ENCODE results near the gene ITGA11.

ITGA11 gene

GRCh38 chr15:68367226-68367625 lies 64.7 kb downstream of the ITGA11 start:
- Histone ChIP-seq H3K4me3 (ENCODE audit: low read length) (no peak overlapping the region), H3K27me3 (ENCODE audit: insufficient read depth, low read length) (0 out of 2 replicates have a peak, but pooled peaks cover 2% of the 10 kb centered on the region), H3K27ac (ENCODE audit: low read depth, low read length) (no peak overlapping the region), H3K9ac (ENCODE audit: low read depth, low read length) (no peak overlapping the region), H3K36me3 (ENCODE audit: insufficient read depth, low read length) (no peaks in the 10 kb centered on the region), H3K9me3 (ENCODE audit: insufficient read depth, low read depth, low read length) (no peaks in the 10 kb centered on the region), H3K4me1 (ENCODE audit: insufficient read depth, low read length) (no peaks in the 10 kb centered on the region)
- WGBS: 77% methylated on average over 4 of the region's 4 CpGs

GRCh38 chr15:68366314-68366713 lies 65.6 kb downstream of the ITGA11 start:
- no peak overlapping the region for H3K4me3 ChIP-seq (ENCODE audit: low read length)
- no peak overlapping the region for H3K27ac ChIP-seq (ENCODE audit: low read depth, low read length)
- 53% methylated on average over 7 of the region's 9 CpGs for WGBS
- H3K9ac ChIP-seq (ENCODE audit: low read depth, low read length): no peak overlapping the region
- no peaks in the 10 kb centered on the region for H3K9me3 ChIP-seq (ENCODE audit: insufficient read depth, low read depth, low read length)
- 0 out of 2 replicates have a peak, but pooled peaks cover 2% of the 10 kb centered on the region for H3K27me3 ChIP-seq (ENCODE audit: insufficient read depth, low read length)
- no peaks in the 10 kb centered on the region for H3K4me1 ChIP-seq (ENCODE audit: insufficient read depth, low read length)
- no peaks in the 10 kb centered on the region for H3K36me3 ChIP-seq (ENCODE audit: insufficient read depth, low read length)

DNA sequence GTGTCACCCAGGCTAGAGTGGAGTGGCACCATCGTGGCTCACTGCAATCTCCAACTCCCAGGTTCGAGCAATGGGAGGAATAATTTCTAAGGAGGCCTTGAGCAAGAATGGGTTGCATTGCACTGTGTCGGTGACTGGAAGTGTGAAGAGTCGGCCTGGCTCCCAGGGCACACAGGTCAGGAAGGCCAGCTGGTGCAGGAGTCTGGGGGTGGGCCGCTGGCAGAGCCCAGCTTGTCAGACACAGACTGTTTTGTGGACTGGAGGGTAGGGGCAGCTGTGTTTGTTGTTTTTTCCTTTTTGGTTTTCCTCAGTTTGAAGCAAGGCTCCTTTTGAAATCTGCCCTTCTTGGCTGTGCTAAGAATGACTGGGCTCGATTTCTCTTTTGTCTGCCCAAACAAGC lies 66.2 kb downstream of the ITGA11 start:
- H3K36me3 ChIP-seq (ENCODE audit: insufficient read depth, low read length): no peaks in the 10 kb centered on the region
- H3K4me3 ChIP-seq (ENCODE audit: low read length): no peak overlapping the region
- WGBS: 94% methylated on average over 6 of the region's 6 CpGs
- no peaks in the 10 kb centered on the region for H3K9me3 ChIP-seq (ENCODE audit: insufficient read depth, low read depth, low read length)
- H3K4me1 ChIP-seq (ENCODE audit: insufficient read depth, low read length): no peaks in the 10 kb centered on the region
- no peak overlapping the region for H3K9ac ChIP-seq (ENCODE audit: low read depth, low read length)
- no peak overlapping the region for H3K27ac ChIP-seq (ENCODE audit: low read depth, low read length)
- 0 out of 2 replicates have a peak, but pooled peaks cover 2% of the 10 kb centered on the region for H3K27me3 ChIP-seq (ENCODE audit: insufficient read depth, low read length)

- 95% methylated on average over 7 of the region's 7 CpGs for WGBS
- Histone ChIP-seq H3K27ac (ENCODE audit: low read depth, low read length) (no peak overlapping the region), H3K4me3 (ENCODE audit: low read length) (no peak overlapping the region), H3K9me3 (ENCODE audit: insufficient read depth, low read depth, low read length) (no peaks in the 10 kb centered on the region), H3K9ac (ENCODE audit: low read depth, low read length) (no peak overlapping the region), H3K27me3 (ENCODE audit: insufficient read depth, low read length) (0 out of 2 replicates have a peak, but pooled peaks cover 2% of the 10 kb centered on the region), H3K4me1 (ENCODE audit: insufficient read depth, low read length) (no peaks in the 10 kb centered on the region), H3K36me3 (ENCODE audit: insufficient read depth, low read length) (no peaks in the 10 kb centered on the region)
These were observed 66.7 kb downstream of the ITGA11 start for GRCh38 chr15:68365140-68365745.

- no peaks in the 10 kb centered on the region for H3K4me1 ChIP-seq (ENCODE audit: insufficient read depth, low read length)
- H3K9ac ChIP-seq (ENCODE audit: low read depth, low read length): no peak overlapping the region
- H3K27me3 ChIP-seq (ENCODE audit: insufficient read depth, low read length): 0 out of 2 replicates have a peak, but pooled peaks cover 2% of the 10 kb centered on the region
- WGBS: 92% methylated on average over 11 of the region's 11 CpGs
- H3K4me3 ChIP-seq (ENCODE audit: low read length): no peak overlapping the region
- H3K27ac ChIP-seq (ENCODE audit: low read depth, low read length): no peak overlapping the region
- H3K36me3 ChIP-seq (ENCODE audit: insufficient read depth, low read length): no peaks in the 10 kb centered on the region
- no peaks in the 10 kb centered on the region for H3K9me3 ChIP-seq (ENCODE audit: insufficient read depth, low read depth, low read length)
These were observed 67.3 kb downstream of the ITGA11 start for GRCh38 chr15:68364660-68365035.

DNA sequence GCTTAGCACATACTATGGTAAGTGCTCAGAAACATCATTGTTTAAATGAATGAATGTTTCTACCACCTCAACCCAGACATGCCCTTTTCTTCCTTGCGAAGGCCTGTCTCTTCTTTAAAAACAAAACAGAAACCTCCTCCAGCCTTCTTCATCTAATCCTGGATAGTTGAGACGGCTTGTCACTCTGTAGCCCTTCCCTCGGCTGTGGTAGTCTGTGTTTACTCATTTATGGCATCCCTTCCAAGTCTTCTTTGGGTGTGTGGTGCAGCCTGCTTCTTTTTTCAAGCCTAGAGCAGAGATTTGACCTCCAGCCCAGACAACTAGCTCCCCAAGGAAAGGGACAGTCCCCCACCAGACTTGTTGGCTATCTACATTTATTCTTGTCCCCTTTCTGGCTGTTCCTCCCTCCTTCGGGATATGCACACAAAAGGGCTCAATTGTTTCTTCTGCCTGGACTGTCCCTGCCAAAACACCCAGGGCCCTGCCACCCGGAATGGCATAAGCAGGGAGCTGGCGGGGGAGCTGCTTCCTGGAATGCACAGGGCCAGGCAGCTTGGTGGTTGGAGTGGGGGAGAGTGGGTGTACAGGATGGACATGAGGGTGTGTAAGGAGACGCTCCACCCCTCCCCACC lies 67.8 kb downstream of the ITGA11 start:
- Histone ChIP-seq H3K36me3 (ENCODE audit: insufficient read depth, low read length) (no peaks in the 10 kb centered on the region), H3K27ac (ENCODE audit: low read depth, low read length) (no peak overlapping the region), H3K27me3 (ENCODE audit: insufficient read depth, low read length) (0 out of 2 replicates have a peak, but pooled peaks cover 2% of the 10 kb centered on the region), H3K4me1 (ENCODE audit: insufficient read depth, low read length) (no peaks in the 10 kb centered on the region), H3K4me3 (ENCODE audit: low read length) (no peak overlapping the region), H3K9ac (ENCODE audit: low read depth, low read length) (no peak overlapping the region), H3K9me3 (ENCODE audit: insufficient read depth, low read depth, low read length) (no peaks in the 10 kb centered on the region)
- WGBS: 95% methylated on average over 6 of the region's 7 CpGs

DNA sequence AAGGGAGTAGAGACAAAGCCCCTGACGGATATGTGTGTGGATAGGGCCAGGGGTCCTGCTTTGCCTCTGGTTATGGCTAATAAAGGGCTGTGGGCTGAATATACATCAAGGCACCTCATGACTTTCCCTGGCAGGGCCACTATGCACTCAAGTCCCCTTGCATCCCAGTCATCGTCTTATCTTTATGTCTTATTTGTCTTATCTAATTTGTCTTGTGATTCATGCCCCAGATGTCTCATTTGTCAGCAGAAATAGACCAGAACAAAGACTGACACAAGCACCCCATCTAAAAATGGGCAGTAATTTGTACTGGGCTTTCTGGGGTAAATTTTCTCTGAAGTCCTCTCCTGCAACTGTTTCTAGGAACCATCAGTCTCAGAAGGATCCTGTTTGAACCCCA lies 68.6 kb downstream of the ITGA11 start:
- 0 out of 2 replicates have a peak, but pooled peaks cover 2% of the 10 kb centered on the region for H3K27me3 ChIP-seq (ENCODE audit: insufficient read depth, low read length)
- no peaks in the 10 kb centered on the region for H3K9me3 ChIP-seq (ENCODE audit: insufficient read depth, low read depth, low read length)
- WGBS: 95% methylated on average over 2 of the region's 2 CpGs
- no peaks in the 10 kb centered on the region for H3K36me3 ChIP-seq (ENCODE audit: insufficient read depth, low read length)
- H3K4me1 ChIP-seq (ENCODE audit: insufficient read depth, low read length): no peaks in the 10 kb centered on the region
- H3K27ac ChIP-seq (ENCODE audit: low read depth, low read length): no peak overlapping the region
- H3K9ac ChIP-seq (ENCODE audit: low read depth, low read length): no peak overlapping the region
- H3K4me3 ChIP-seq (ENCODE audit: low read length): no peak overlapping the region

GRCh38 chr15:68362537-68363126 lies 69.3 kb downstream of the ITGA11 start:
- H3K4me1 ChIP-seq (ENCODE audit: insufficient read depth, low read length): no peaks in the 10 kb centered on the region
- no peak overlapping the region for H3K27ac ChIP-seq (ENCODE audit: low read depth, low read length)
- H3K9ac ChIP-seq (ENCODE audit: low read depth, low read length): no peak overlapping the region
- 87% methylated on average over 1 of the region's 1 CpG for WGBS
- no peak overlapping the region for H3K4me3 ChIP-seq (ENCODE audit: low read length)
- H3K36me3 ChIP-seq (ENCODE audit: insufficient read depth, low read length): no peaks in the 10 kb centered on the region
- 0 out of 2 replicates have a peak, but pooled peaks cover 2% of the 10 kb centered on the region for H3K27me3 ChIP-seq (ENCODE audit: insufficient read depth, low read length)
- no peaks in the 10 kb centered on the region for H3K9me3 ChIP-seq (ENCODE audit: insufficient read depth, low read depth, low read length)

GRCh38 chr15:68360721-68361120 lies 71.2 kb downstream of the ITGA11 start:
- Histone ChIP-seq H3K9me3 (ENCODE audit: insufficient read depth, low read depth, low read length) (peaks cover 12% of the 10 kb centered on the region), H3K27ac (ENCODE audit: low read depth, low read length) (no peak overlapping the region), H3K4me1 (ENCODE audit: insufficient read depth, low read length) (no peaks in the 10 kb centered on the region), H3K36me3 (ENCODE audit: insufficient read depth, low read length) (no peaks in the 10 kb centered on the region), H3K9ac (ENCODE audit: low read depth, low read length) (no peak overlapping the region), H3K27me3 (ENCODE audit: insufficient read depth, low read length) (no peaks in the 10 kb centered on the region), H3K4me3 (ENCODE audit: low read length) (no peak overlapping the region)
- 87% methylated on average over 8 of the region's 8 CpGs for WGBS

- Histone ChIP-seq H3K27ac (ENCODE audit: low read depth, low read length) (no peak overlapping the region), H3K36me3 (ENCODE audit: insufficient read depth, low read length) (no peaks in the 10 kb centered on the region), H3K9ac (ENCODE audit: low read depth, low read length) (no peak overlapping the region), H3K4me3 (ENCODE audit: low read length) (no peak overlapping the region), H3K9me3 (ENCODE audit: insufficient read depth, low read depth, low read length) (peaks cover 12% of the 10 kb centered on the region), H3K27me3 (ENCODE audit: insufficient read depth, low read length) (no peaks in the 10 kb centered on the region), H3K4me1 (ENCODE audit: insufficient read depth, low read length) (no peaks in the 10 kb centered on the region)
- 94% methylated on average over 6 of the region's 6 CpGs for WGBS
These were observed 75.2 kb downstream of the ITGA11 start for GRCh38 chr15:68356778-68357177.

DNA sequence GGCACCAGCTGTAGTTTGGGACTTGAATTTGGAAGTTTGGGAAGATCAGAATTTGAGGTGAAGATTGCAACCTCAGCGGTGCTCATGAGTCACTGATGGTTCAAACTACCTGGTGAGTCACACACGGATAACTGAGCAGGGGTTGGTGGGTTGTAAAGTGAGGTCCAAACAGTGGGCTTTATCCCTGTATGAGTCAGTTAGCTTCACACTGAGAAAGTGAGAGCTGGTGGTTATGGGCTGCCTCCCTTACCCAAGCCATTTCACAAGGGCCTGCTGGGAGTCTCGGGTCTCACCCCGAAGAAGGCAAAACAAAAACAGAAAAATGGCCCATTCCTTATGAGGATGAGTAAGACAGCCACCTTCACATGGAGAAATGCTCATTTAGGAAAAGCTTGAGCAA lies 77.0 kb downstream of the ITGA11 start:
- Histone ChIP-seq H3K9me3 (ENCODE audit: insufficient read depth, low read depth, low read length) (peaks cover 12% of the 10 kb centered on the region), H3K9ac (ENCODE audit: low read depth, low read length) (no peak overlapping the region), H3K27me3 (ENCODE audit: insufficient read depth, low read length) (no peaks in the 10 kb centered on the region), H3K27ac (ENCODE audit: low read depth, low read length) (no peak overlapping the region), H3K4me3 (ENCODE audit: low read length) (no peak overlapping the region), H3K36me3 (ENCODE audit: insufficient read depth, low read length) (no peaks in the 10 kb centered on the region), H3K4me1 (ENCODE audit: insufficient read depth, low read length) (no peaks in the 10 kb centered on the region)
- 52% methylated on average over 4 of the region's 4 CpGs for WGBS
